Rectal smooth muscle tissue (tissue), 1 donor: ENCODE results near the gene MOK.

Experiments
- H3K27ac ChIP-seq: one replicate; pipeline ENCODE4 v1.7.0; 2013; ENCODE audit warnings: low read depth, low read length, inconsistent platforms
- H3K27me3 ChIP-seq: one replicate; pipeline ENCODE4 v1.7.0; 2013; ENCODE audit warnings: low read length; ENCODE audit not compliant: control insufficient read depth, insufficient read depth
- H3K36me3 ChIP-seq: one replicate; pipeline ENCODE4 v1.7.0; 2013; ENCODE audit warnings: low read length; ENCODE audit not compliant: control insufficient read depth, insufficient read depth
- H3K4me1 ChIP-seq: one replicate; pipeline ENCODE4 v1.7.0; 2013; ENCODE audit warnings: low read length; ENCODE audit not compliant: control insufficient read depth, insufficient read depth
- H3K4me3 ChIP-seq: one replicate; pipeline ENCODE4 v1.7.0; 2013; ENCODE audit warnings: low read length
- H3K9ac ChIP-seq: one replicate; pipeline ENCODE4 v1.7.0; 2013; ENCODE audit warnings: low read length

Gene MOK

GRCh38 chr14:102275866-102276265 is 29.1 kb downstream of the MOK start:
- Histone ChIP-seq H3K9ac (no peak overlapping the region), H3K27ac (no peak overlapping the region), H3K27me3 (no peaks in the 10 kb centered on the region), H3K4me1 (peaks cover 5% of the 10 kb centered on the region), H3K36me3 (no peaks in the 10 kb centered on the region), H3K4me3 (no peak overlapping the region)

- Histone ChIP-seq H3K9ac (no peak overlapping the region), H3K27me3 (no peaks in the 10 kb centered on the region), H3K4me1 (no peaks in the 10 kb centered on the region), H3K4me3 (no peak overlapping the region), H3K27ac (no peak overlapping the region), H3K36me3 (no peaks in the 10 kb centered on the region)
Observed at GRCh38 chr14:102272392-102272791, 32.6 kb downstream of the MOK start.

- Histone ChIP-seq H3K4me3 (no peak overlapping the region), H3K36me3 (no peaks in the 10 kb centered on the region), H3K27me3 (no peaks in the 10 kb centered on the region), H3K27ac (no peak overlapping the region), H3K9ac (no peak overlapping the region), H3K4me1 (no peaks in the 10 kb centered on the region)
Observed at GRCh38 chr14:102264775-102265174, 40.2 kb downstream of the MOK start.

GRCh38 chr14:102264355-102264754 is 40.6 kb downstream of the MOK start:
- Histone ChIP-seq H3K27me3 (no peaks in the 10 kb centered on the region), H3K36me3 (no peaks in the 10 kb centered on the region), H3K27ac (no peak overlapping the region), H3K4me1 (no peaks in the 10 kb centered on the region), H3K9ac (no peak overlapping the region), H3K4me3 (no peak overlapping the region)

- H3K27ac ChIP-seq: no peak overlapping the region
- H3K27me3 ChIP-seq: no peaks in the 10 kb centered on the region
- H3K36me3 ChIP-seq: no peaks in the 10 kb centered on the region
- H3K4me1 ChIP-seq: no peaks in the 10 kb centered on the region
- no peak overlapping the region for H3K9ac ChIP-seq
- H3K4me3 ChIP-seq: no peak overlapping the region
Observed at GRCh38 chr14:102262929-102263462, 42.0 kb downstream of the MOK start.

GRCh38 chr14:102258136-102258535 is 46.8 kb downstream of the MOK start:
- no peaks in the 10 kb centered on the region for H3K36me3 ChIP-seq
- H3K9ac ChIP-seq: no peak overlapping the region
- H3K27me3 ChIP-seq: no peaks in the 10 kb centered on the region
- no peaks in the 10 kb centered on the region for H3K4me1 ChIP-seq
- no peak overlapping the region for H3K4me3 ChIP-seq
- H3K27ac ChIP-seq: no peak overlapping the region

GRCh38 chr14:102256716-102257115 is 48.2 kb downstream of the MOK start:
- Histone ChIP-seq H3K4me1 (no peaks in the 10 kb centered on the region), H3K36me3 (no peaks in the 10 kb centered on the region), H3K27me3 (no peaks in the 10 kb centered on the region), H3K27ac (no peak overlapping the region), H3K4me3 (no peak overlapping the region), H3K9ac (no peak overlapping the region)

GRCh38 chr14:102255401-102256190 is 49.4 kb downstream of the MOK start:
- peak overlapping the region; percentile 33 for H3K27ac ChIP-seq
- no peaks in the 10 kb centered on the region for H3K27me3 ChIP-seq
- H3K4me1 ChIP-seq: no peaks in the 10 kb centered on the region
- no peak overlapping the region for H3K4me3 ChIP-seq
- H3K36me3 ChIP-seq: no peaks in the 10 kb centered on the region
- no peak overlapping the region for H3K9ac ChIP-seq

- no peak overlapping the region for H3K27ac ChIP-seq
- no peaks in the 10 kb centered on the region for H3K27me3 ChIP-seq
- H3K4me3 ChIP-seq: no peak overlapping the region
- H3K4me1 ChIP-seq: no peaks in the 10 kb centered on the region
- no peak overlapping the region for H3K9ac ChIP-seq
- no peaks in the 10 kb centered on the region for H3K36me3 ChIP-seq
Observed at GRCh38 chr14:102252834-102253801, 51.8 kb downstream of the MOK start.

GRCh38 chr14:102251161-102251560 is 53.8 kb downstream of the MOK start:
- Histone ChIP-seq H3K4me3 (no peak overlapping the region), H3K27me3 (no peaks in the 10 kb centered on the region), H3K4me1 (no peaks in the 10 kb centered on the region), H3K27ac (no peak overlapping the region), H3K9ac (no peak overlapping the region), H3K36me3 (no peaks in the 10 kb centered on the region)

GRCh38 chr14:102250636-102251035 is 54.3 kb downstream of the MOK start:
- no peaks in the 10 kb centered on the region for H3K27me3 ChIP-seq
- no peak overlapping the region for H3K9ac ChIP-seq
- H3K4me3 ChIP-seq: no peak overlapping the region
- H3K4me1 ChIP-seq: no peaks in the 10 kb centered on the region
- no peak overlapping the region for H3K27ac ChIP-seq
- no peaks in the 10 kb centered on the region for H3K36me3 ChIP-seq

- no peaks in the 10 kb centered on the region for H3K4me1 ChIP-seq
- H3K36me3 ChIP-seq: no peaks in the 10 kb centered on the region
- no peak overlapping the region for H3K4me3 ChIP-seq
- no peak overlapping the region for H3K9ac ChIP-seq
- no peak overlapping the region for H3K27ac ChIP-seq
- H3K27me3 ChIP-seq: no peaks in the 10 kb centered on the region
Observed at GRCh38 chr14:102249981-102250380, 55.0 kb downstream of the MOK start.
